Measurements from ENCODE around the gene GRPEL1. TPM values are rescaled to one million over a fixed set of nuclear protein-coding genes. Genes with fewer than 3 reads are reported as not detected.

Gene GRPEL1
- total RNA-seq, 1 experiment from 2014 or later, result 46.6 TPM

DNA sequence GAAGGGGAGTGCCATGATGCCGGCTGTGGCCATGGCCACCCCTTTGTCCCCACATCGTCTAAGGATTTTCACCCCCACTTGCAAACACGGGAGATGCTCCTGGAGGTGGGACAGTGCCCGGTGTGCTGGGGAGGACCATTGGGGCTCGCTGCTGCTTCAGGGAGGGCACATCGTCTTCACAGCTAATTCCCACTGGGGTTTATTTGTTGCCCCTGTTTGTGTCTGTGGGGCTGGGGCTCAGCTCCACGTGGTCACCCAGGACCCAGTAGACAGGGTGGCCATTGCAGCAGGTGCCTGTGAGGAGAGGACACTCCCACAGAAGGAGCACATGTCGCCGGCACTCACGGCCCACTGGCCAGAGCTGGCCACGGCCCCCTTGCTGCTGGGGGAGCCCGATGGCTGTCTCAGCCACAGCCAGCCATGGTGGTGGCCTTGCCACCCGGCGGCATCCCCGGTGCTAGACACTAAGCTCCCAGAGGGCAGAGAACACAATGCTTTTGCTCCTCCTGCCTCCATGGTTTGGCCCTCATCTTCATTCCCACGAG is 27.8 kb upstream of the GRPEL1 start:
- DNase-seq (ENCODE audit: low read depth, low spot score) (no peak), ATAC-seq (no peak)
- Histone ChIP-seq H3K9me3 (ENCODE audit: control insufficient read depth, insufficient read depth, low read depth, low read length) (no peaks in the 10 kb centered on the region), H3K27me3 (ENCODE audit: control insufficient read depth, insufficient read depth, low read length) (no peaks in the 10 kb centered on the region), H3K27ac (ENCODE audit: low read length) (no peak overlapping the region), H3K4me3 (ENCODE audit: low read depth in 2 of 2, low read length in 2 of 2) (no peak overlapping the region), H3K4me1 (ENCODE audit: control insufficient read depth, insufficient read depth, low read length) (no peaks in the 10 kb centered on the region), H3K36me3 (ENCODE audit: control insufficient read depth, insufficient read depth, low read length) (no peaks in the 10 kb centered on the region)
- ChIA-PET POLR2A (no interaction called here), CTCF (no interaction called here)
- intact Hi-C loops (cut with micrococcal nuclease; ENCODE audit: unreplicated experiment) (no loop called here), in situ Hi-C loops (cut with HindIII; ENCODE audit: low pct_unique_long_range_greater_than_20kb, low sequenced_read_pairs) (no loop called here)
- no peak for TF ChIP-seq TCF7L2 (IDR thresholded peaks at IDR 0.05; ENCODE audit: low read depth, low read length)
- TF ChIP-seq, protein P1, sequence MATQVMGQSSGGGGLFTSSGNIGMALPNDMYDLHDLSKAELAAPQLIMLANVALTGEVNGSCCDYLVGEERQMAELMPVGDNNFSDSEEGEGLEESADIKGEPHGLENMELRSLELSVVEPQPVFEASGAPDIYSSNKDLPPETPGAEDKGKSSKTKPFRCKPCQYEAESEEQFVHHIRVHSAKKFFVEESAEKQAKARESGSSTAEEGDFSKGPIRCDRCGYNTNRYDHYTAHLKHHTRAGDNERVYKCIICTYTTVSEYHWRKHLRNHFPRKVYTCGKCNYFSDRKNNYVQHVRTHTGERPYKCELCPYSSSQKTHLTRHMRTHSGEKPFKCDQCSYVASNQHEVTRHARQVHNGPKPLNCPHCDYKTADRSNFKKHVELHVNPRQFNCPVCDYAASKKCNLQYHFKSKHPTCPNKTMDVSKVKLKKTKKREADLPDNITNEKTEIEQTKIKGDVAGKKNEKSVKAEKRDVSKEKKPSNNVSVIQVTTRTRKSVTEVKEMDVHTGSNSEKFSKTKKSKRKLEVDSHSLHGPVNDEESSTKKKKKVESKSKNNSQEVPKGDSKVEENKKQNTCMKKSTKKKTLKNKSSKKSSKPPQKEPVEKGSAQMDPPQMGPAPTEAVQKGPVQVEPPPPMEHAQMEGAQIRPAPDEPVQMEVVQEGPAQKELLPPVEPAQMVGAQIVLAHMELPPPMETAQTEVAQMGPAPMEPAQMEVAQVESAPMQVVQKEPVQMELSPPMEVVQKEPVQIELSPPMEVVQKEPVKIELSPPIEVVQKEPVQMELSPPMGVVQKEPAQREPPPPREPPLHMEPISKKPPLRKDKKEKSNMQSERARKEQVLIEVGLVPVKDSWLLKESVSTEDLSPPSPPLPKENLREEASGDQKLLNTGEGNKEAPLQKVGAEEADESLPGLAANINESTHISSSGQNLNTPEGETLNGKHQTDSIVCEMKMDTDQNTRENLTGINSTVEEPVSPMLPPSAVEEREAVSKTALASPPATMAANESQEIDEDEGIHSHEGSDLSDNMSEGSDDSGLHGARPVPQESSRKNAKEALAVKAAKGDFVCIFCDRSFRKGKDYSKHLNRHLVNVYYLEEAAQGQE (IDR thresholded peaks at IDR 0.05; ENCODE audit: insufficient read depth in 1 of 2, low read depth in 2 of 2, low read length in 1 of 2), result no peak
- no peak for TF ChIP-seq POLR2AphosphoS5 (IDR thresholded peaks at IDR 0.05; ENCODE audit: low read depth, low read length)
- TF ChIP-seq, protein P2, sequence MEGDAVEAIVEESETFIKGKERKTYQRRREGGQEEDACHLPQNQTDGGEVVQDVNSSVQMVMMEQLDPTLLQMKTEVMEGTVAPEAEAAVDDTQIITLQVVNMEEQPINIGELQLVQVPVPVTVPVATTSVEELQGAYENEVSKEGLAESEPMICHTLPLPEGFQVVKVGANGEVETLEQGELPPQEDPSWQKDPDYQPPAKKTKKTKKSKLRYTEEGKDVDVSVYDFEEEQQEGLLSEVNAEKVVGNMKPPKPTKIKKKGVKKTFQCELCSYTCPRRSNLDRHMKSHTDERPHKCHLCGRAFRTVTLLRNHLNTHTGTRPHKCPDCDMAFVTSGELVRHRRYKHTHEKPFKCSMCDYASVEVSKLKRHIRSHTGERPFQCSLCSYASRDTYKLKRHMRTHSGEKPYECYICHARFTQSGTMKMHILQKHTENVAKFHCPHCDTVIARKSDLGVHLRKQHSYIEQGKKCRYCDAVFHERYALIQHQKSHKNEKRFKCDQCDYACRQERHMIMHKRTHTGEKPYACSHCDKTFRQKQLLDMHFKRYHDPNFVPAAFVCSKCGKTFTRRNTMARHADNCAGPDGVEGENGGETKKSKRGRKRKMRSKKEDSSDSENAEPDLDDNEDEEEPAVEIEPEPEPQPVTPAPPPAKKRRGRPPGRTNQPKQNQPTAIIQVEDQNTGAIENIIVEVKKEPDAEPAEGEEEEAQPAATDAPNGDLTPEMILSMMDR (IDR thresholded peaks at IDR 0.05), result no peak
- TF ChIP-seq SIN3A (IDR thresholded peaks at IDR 0.05; ENCODE audit: borderline replicate concordance, insufficient read depth, low read depth, low read length), result no peak
- BruUV-seq (replicated peaks), result no TSS peak

DNA sequence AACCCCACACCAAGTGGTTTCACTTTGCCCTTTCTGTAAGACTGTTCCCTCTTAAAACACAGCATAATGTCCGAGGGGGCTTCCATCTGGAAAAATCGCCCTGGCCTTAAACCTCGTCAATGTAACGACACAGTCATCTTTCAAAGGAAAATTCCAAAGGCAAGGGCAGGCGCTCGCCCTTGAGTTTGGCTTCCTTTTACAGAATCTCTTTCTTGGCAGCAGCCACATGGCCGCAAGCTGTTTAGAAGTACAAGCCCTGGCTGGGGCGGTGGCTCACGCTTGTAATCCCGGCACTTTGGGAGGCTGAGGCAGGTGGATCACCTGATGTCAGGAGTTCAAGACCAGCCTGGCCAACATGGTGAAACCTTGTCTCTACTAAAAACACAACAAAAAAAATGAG is 27.1 kb upstream of the GRPEL1 start:
- no peak for ATAC-seq
- Histone ChIP-seq H3K27me3 (ENCODE audit: control insufficient read depth, insufficient read depth, low read length) (no peaks in the 10 kb centered on the region), H3K27ac (ENCODE audit: low read length) (no peak overlapping the region), H3K4me1 (ENCODE audit: control insufficient read depth, insufficient read depth, low read length) (no peaks in the 10 kb centered on the region), H3K36me3 (ENCODE audit: control insufficient read depth, insufficient read depth, low read length) (no peaks in the 10 kb centered on the region), H3K9me3 (ENCODE audit: control insufficient read depth, insufficient read depth, low read depth, low read length) (no peaks in the 10 kb centered on the region), H3K4me3 (ENCODE audit: low read depth in 2 of 2, low read length in 2 of 2) (no peak overlapping the region)
- in situ Hi-C loops (cut with HindIII; ENCODE audit: low pct_unique_long_range_greater_than_20kb, low sequenced_read_pairs), result no loop called here
- CTCF ChIA-PET, result no interaction called here
- TF ChIP-seq, protein P1 (IDR thresholded peaks at IDR 0.05; ENCODE audit: insufficient read depth in 1 of 2, low read depth in 2 of 2, low read length in 1 of 2), result no peak
- TF ChIP-seq POLR2AphosphoS5 (IDR thresholded peaks at IDR 0.05; ENCODE audit: low read depth, low read length) (no peak), TCF7L2 (IDR thresholded peaks at IDR 0.05; ENCODE audit: low read depth, low read length) (no peak), SIN3A (IDR thresholded peaks at IDR 0.05; ENCODE audit: borderline replicate concordance, insufficient read depth, low read depth, low read length) (no peak)
- TF ChIP-seq, protein P2 (IDR thresholded peaks at IDR 0.05), result no peak
- DNase-seq (ENCODE audit: low read depth, low spot score), result no peak
- intact Hi-C loops (cut with micrococcal nuclease; ENCODE audit: unreplicated experiment), result no loop called here
- no TSS peak for BruUV-seq (replicated peaks)
- POLR2A ChIA-PET, result no interaction called here
